Stimulated activated CD8-positive, alpha-beta memory T cell treated with anti-CD3 and anti-CD28 coated beads, Interleukin-7, amount 100 ng/mL, for 4 hours (primary cell): ENCODE data around the gene TCF7L2.

Experiments
- DNase-seq, 2 donors: peaks; one replicate each; pipeline ENCODE4 v3.0.0-alpha.2; 2020; ENCODE audit warnings: low read depth in 2 of 2

TCF7L2 gene

GRCh38 chr10:113175756-113176651, 226.0 kb downstream of the TCF7L2 start:
- no peak for DNase-seq

GRCh38 chr10:113176652-113177155, 226.7 kb downstream of the TCF7L2 start:
- DNase-seq, result no peak

GRCh38 chr10:113177156-113177935, 227.3 kb downstream of the TCF7L2 start:
- DNase-seq, result no peak

GRCh38 chr10:113177936-113178335, 227.9 kb downstream of the TCF7L2 start:
- no peak for DNase-seq

- no peak for DNase-seq
These were observed 228.7 kb downstream of the TCF7L2 start for GRCh38 chr10:113178771-113179170.

GRCh38 chr10:113179265-113179664, 229.2 kb downstream of the TCF7L2 start:
- DNase-seq, result no peak

GRCh38 chr10:113179966-113180365, 229.9 kb downstream of the TCF7L2 start:
- no peak for DNase-seq

GRCh38 chr10:113180401-113181154, 230.5 kb downstream of the TCF7L2 start:
- no peak for DNase-seq

GRCh38 chr10:113182154-113182553, 232.1 kb downstream of the TCF7L2 start:
- no peak for DNase-seq

- no peak for DNase-seq
These were observed 233.5 kb downstream of the TCF7L2 start for GRCh38 chr10:113183573-113183972.

- DNase-seq, result no peak
These were observed 237.2 kb downstream of the TCF7L2 start for GRCh38 chr10:113187063-113187777.

GRCh38 chr10:113199459-113199858, 249.4 kb downstream of the TCF7L2 start:
- DNase-seq, result no peak

- no peak for DNase-seq
These were observed 252.0 kb downstream of the TCF7L2 start for GRCh38 chr10:113202011-113202410.

- DNase-seq, result no peak
These were observed 257.9 kb downstream of the TCF7L2 start for GRCh38 chr10:113207924-113208323.

- no peak for DNase-seq
These were observed 263.0 kb downstream of the TCF7L2 start for GRCh38 chr10:113213035-113213434.

- DNase-seq, result no peak
These were observed 264.3 kb downstream of the TCF7L2 start for GRCh38 chr10:113214331-113214730.

GRCh38 chr10:113216102-113216501, 266.1 kb downstream of the TCF7L2 start:
- DNase-seq, result no peak
